ENCODE measurements around the gene RAMP1. TPM values are rescaled to one million over a fixed set of nuclear protein-coding genes. Genes with fewer than 3 reads are reported as not detected.

Gene RAMP1
- total and polyA plus RNA-seq, 4 donors, result 3.1 to 129 (median 23.5) TPM

DNA sequence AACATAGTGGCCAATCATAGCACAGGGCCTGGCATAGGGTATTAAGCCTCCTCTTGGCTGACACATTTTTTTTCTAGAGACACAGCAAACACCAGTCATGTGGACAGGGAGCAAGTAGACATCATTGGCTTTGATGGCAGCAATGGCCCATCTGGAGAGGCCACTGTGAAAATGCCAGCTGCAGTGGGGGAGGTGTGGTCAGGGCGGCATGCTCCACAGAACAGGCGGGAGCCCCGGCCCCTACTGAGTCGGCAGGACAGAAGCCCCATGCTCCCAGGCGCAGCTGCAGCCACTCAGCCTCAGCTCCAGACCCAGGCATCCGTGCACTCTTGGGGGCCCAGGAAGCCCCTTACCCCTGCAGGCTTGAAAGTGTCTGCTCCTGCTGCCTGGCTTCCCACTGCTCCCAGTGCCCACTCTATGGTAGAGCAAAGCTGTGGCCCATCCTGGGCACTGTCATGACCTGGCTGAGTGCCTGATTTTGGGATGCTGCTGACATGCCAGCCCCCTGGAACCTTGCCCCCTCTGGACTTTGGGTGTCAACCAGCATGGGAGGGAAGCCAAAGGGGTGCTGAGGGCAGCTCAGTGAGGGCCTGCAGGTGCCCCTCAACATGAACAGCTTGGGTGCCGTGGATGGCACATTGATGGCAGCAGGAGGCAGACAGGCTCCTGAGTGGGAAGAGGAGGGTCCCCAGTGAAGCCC lies 84.1 kb downstream of the RAMP1 start:
- WGBS, result 94% methylated on average over 7 of the region's 7 CpGs
- H3K4me1 ChIP-seq (ENCODE audit: control insufficient read depth in 4 of 4, insufficient read depth in 4 of 4, low read length in 3 of 4), result peaks cover 0 to 3% (median 0%) of the 10 kb centered on the region in 4 donors
- no peak overlapping the region for H3K9ac ChIP-seq (ENCODE audit: low read depth in 1 of 2, low read length in 2 of 2)
- H3K27me3 ChIP-seq (ENCODE audit: control insufficient read depth in 4 of 4, insufficient read depth in 4 of 4, low read length in 3 of 4), result no peaks in the 10 kb centered on the region
- no peak for TF ChIP-seq HNF4A (conservative IDR thresholded peaks at IDR 0.05)
- TF ChIP-seq, protein P1, sequence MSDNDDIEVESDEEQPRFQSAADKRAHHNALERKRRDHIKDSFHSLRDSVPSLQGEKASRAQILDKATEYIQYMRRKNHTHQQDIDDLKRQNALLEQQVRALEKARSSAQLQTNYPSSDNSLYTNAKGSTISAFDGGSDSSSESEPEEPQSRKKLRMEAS (IDR thresholded peaks at IDR 0.05), result no peak
- no peak for TF ChIP-seq JUND (IDR thresholded peaks at IDR 0.05)
- TF ChIP-seq, protein P2, sequence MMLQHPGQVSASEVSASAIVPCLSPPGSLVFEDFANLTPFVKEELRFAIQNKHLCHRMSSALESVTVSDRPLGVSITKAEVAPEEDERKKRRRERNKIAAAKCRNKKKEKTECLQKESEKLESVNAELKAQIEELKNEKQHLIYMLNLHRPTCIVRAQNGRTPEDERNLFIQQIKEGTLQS (IDR thresholded peaks at IDR 0.05), result no peak
- no peak for TF ChIP-seq YY1 (IDR thresholded peaks at IDR 0.05)
- peaks cover 0 to 23% (median 12%) of the 10 kb centered on the region in 4 donors for H3K9me3 ChIP-seq (ENCODE audit: control insufficient read depth in 4 of 4, low read length in 3 of 4)
- no peaks in the 10 kb centered on the region for H3K36me3 ChIP-seq (ENCODE audit: control insufficient read depth in 4 of 4, insufficient read depth in 3 of 4, low read depth in 1 of 4, low read length in 3 of 4)
- no peak for DNase-seq (ENCODE audit: low spot score)
- H3K27ac ChIP-seq (ENCODE audit: low read depth in 1 of 2, low read length in 2 of 2), result no peak overlapping the region
- H3K4me3 ChIP-seq (ENCODE audit: low read depth in 1 of 3, low read length in 3 of 3), result no peak overlapping the region

DNA sequence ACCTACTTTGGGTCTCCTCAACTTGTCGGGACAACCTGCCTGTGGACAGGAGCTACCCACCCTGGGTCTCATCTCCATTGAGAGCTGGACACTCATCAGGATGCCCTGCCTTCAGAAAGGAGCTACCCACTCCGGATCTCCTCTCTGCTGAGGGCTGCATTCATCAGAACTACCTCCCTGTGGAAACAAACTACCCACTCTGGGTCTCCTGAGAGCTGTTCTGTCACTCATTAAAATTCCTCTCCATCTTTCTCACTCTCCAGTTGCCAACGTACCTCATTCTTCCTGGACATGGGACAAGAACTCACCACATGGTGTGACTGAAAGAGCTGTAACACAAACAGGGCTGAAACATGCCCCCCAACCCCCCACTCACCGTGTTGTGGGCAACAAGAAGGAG lies 84.9 kb downstream of the RAMP1 start:
- Histone ChIP-seq H3K27ac (ENCODE audit: low read depth in 1 of 2, low read length in 2 of 2) (no peak overlapping the region), H3K4me3 (ENCODE audit: low read depth in 1 of 3, low read length in 3 of 3) (no peak overlapping the region), H3K36me3 (ENCODE audit: control insufficient read depth in 4 of 4, insufficient read depth in 3 of 4, low read depth in 1 of 4, low read length in 3 of 4) (no peaks in the 10 kb centered on the region), H3K27me3 (ENCODE audit: control insufficient read depth in 4 of 4, insufficient read depth in 4 of 4, low read length in 3 of 4) (no peaks in the 10 kb centered on the region), H3K9me3 (ENCODE audit: control insufficient read depth in 4 of 4, low read length in 3 of 4) (peaks cover 0 to 23% (median 12%) of the 10 kb centered on the region in 4 donors), H3K9ac (ENCODE audit: low read depth in 1 of 2, low read length in 2 of 2) (no peak overlapping the region), H3K4me1 (ENCODE audit: control insufficient read depth in 4 of 4, insufficient read depth in 4 of 4, low read length in 3 of 4) (peaks cover 0 to 3% (median 0%) of the 10 kb centered on the region in 4 donors)
- DNase-seq (ENCODE audit: low spot score), result no peak
- 76% methylated on average over 4 of the region's 4 CpGs for WGBS
- TF ChIP-seq, protein P3, sequence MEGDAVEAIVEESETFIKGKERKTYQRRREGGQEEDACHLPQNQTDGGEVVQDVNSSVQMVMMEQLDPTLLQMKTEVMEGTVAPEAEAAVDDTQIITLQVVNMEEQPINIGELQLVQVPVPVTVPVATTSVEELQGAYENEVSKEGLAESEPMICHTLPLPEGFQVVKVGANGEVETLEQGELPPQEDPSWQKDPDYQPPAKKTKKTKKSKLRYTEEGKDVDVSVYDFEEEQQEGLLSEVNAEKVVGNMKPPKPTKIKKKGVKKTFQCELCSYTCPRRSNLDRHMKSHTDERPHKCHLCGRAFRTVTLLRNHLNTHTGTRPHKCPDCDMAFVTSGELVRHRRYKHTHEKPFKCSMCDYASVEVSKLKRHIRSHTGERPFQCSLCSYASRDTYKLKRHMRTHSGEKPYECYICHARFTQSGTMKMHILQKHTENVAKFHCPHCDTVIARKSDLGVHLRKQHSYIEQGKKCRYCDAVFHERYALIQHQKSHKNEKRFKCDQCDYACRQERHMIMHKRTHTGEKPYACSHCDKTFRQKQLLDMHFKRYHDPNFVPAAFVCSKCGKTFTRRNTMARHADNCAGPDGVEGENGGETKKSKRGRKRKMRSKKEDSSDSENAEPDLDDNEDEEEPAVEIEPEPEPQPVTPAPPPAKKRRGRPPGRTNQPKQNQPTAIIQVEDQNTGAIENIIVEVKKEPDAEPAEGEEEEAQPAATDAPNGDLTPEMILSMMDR (IDR thresholded peaks at IDR 0.05; ENCODE audit: low read depth, low read length, missing input control), result no peak
- TF ChIP-seq, protein P4, sequence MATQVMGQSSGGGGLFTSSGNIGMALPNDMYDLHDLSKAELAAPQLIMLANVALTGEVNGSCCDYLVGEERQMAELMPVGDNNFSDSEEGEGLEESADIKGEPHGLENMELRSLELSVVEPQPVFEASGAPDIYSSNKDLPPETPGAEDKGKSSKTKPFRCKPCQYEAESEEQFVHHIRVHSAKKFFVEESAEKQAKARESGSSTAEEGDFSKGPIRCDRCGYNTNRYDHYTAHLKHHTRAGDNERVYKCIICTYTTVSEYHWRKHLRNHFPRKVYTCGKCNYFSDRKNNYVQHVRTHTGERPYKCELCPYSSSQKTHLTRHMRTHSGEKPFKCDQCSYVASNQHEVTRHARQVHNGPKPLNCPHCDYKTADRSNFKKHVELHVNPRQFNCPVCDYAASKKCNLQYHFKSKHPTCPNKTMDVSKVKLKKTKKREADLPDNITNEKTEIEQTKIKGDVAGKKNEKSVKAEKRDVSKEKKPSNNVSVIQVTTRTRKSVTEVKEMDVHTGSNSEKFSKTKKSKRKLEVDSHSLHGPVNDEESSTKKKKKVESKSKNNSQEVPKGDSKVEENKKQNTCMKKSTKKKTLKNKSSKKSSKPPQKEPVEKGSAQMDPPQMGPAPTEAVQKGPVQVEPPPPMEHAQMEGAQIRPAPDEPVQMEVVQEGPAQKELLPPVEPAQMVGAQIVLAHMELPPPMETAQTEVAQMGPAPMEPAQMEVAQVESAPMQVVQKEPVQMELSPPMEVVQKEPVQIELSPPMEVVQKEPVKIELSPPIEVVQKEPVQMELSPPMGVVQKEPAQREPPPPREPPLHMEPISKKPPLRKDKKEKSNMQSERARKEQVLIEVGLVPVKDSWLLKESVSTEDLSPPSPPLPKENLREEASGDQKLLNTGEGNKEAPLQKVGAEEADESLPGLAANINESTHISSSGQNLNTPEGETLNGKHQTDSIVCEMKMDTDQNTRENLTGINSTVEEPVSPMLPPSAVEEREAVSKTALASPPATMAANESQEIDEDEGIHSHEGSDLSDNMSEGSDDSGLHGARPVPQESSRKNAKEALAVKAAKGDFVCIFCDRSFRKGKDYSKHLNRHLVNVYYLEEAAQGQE (IDR thresholded peaks at IDR 0.05), result no peak
- TF ChIP-seq HNF4G (IDR thresholded peaks at IDR 0.05) (no peak), SP1 (IDR thresholded peaks at IDR 0.05) (no peak), YY1 (IDR thresholded peaks at IDR 0.05) (no peak), EGR1 (IDR thresholded peaks at IDR 0.05; ENCODE audit: low read depth in 2 of 2) (no peak), TAF1 (conservative IDR thresholded peaks at IDR 0.05) (no peak), FOXA1 (IDR thresholded peaks at IDR 0.05) (no peak), RXRA (IDR thresholded peaks at IDR 0.05) (no peak), GABPA (IDR thresholded peaks at IDR 0.05 in 1 of 2, conservative IDR thresholded peaks at IDR 0.05 in 1 of 2) (no peak), FOXA2 (IDR thresholded peaks at IDR 0.05) (no peak)
- TF ChIP-seq, protein P5, sequence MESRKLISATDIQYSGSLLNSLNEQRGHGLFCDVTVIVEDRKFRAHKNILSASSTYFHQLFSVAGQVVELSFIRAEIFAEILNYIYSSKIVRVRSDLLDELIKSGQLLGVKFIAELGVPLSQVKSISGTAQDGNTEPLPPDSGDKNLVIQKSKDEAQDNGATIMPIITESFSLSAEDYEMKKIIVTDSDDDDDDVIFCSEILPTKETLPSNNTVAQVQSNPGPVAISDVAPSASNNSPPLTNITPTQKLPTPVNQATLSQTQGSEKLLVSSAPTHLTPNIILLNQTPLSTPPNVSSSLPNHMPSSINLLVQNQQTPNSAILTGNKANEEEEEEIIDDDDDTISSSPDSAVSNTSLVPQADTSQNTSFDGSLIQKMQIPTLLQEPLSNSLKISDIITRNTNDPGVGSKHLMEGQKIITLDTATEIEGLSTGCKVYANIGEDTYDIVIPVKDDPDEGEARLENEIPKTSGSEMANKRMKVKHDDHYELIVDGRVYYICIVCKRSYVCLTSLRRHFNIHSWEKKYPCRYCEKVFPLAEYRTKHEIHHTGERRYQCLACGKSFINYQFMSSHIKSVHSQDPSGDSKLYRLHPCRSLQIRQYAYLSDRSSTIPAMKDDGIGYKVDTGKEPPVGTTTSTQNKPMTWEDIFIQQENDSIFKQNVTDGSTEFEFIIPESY (IDR thresholded peaks at IDR 0.05), result no peak
- TF ChIP-seq, protein P2 (IDR thresholded peaks at IDR 0.05), result no peak

Measured in liver (tissue), 9 donors.